ENCODE data around the gene PHACTR3.

DNA sequence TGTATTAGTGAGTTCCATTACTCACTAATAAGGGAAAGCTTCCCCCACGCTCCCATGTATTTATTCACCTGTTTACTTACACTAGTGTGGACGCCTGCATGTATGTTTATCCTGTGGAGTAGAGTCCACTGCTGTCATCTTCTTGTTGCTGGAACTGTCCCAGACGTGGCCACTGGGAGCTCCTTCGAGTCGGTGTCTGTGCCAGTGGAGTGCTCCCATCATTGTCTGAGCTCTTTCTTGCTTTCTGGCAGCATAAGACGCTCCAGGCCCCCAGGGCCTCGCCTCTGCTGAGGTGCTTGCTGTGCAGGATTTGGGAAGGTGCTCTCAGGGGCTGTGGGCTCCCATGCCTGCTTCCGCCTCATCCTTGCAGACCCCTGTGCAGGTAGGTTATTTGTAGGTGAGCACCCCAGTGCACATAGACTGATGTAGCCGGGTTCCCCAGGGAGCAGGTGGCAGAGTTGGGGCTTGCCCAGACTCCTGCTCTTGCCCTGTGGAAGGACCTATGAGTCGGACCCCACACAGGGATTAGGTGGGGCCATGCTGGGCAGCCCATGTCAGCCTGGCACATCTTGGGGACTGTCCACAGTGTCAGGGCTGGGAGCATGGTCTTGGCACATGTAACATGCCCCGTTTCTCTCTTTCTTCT lies 16.6 kb downstream of the PHACTR3 start:
- TF ChIP-seq, protein P1, sequence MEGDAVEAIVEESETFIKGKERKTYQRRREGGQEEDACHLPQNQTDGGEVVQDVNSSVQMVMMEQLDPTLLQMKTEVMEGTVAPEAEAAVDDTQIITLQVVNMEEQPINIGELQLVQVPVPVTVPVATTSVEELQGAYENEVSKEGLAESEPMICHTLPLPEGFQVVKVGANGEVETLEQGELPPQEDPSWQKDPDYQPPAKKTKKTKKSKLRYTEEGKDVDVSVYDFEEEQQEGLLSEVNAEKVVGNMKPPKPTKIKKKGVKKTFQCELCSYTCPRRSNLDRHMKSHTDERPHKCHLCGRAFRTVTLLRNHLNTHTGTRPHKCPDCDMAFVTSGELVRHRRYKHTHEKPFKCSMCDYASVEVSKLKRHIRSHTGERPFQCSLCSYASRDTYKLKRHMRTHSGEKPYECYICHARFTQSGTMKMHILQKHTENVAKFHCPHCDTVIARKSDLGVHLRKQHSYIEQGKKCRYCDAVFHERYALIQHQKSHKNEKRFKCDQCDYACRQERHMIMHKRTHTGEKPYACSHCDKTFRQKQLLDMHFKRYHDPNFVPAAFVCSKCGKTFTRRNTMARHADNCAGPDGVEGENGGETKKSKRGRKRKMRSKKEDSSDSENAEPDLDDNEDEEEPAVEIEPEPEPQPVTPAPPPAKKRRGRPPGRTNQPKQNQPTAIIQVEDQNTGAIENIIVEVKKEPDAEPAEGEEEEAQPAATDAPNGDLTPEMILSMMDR (IDR thresholded peaks at IDR 0.05): no peak
- TF ChIP-seq POLR2A (IDR thresholded peaks at IDR 0.05): no peak

Measured in right lobe of liver (tissue), 4 donors.